ENCODE results near the gene OPRM1.

DNA sequence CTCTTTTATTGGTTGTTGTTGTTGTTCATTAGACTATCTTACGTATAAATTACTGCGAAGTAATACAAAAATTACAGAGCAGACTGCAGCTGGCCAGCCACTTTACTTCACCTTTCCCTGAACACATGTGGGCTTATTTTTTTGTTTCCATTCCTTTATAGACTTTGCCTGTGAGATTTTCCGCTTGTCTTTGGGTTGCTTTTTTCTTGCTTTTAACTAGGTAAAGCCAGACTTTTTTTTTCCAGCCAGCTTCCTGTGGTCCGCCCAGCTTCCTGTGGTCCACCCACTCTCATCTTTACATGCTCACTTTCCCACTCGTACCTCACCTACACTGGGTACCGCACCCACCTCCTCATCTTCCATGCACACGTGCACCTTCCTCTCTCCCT lies 238.6 kb downstream of the OPRM1 start:
- TF ChIP-seq, protein P1, sequence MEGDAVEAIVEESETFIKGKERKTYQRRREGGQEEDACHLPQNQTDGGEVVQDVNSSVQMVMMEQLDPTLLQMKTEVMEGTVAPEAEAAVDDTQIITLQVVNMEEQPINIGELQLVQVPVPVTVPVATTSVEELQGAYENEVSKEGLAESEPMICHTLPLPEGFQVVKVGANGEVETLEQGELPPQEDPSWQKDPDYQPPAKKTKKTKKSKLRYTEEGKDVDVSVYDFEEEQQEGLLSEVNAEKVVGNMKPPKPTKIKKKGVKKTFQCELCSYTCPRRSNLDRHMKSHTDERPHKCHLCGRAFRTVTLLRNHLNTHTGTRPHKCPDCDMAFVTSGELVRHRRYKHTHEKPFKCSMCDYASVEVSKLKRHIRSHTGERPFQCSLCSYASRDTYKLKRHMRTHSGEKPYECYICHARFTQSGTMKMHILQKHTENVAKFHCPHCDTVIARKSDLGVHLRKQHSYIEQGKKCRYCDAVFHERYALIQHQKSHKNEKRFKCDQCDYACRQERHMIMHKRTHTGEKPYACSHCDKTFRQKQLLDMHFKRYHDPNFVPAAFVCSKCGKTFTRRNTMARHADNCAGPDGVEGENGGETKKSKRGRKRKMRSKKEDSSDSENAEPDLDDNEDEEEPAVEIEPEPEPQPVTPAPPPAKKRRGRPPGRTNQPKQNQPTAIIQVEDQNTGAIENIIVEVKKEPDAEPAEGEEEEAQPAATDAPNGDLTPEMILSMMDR (IDR thresholded peaks at IDR 0.05): peak; percentile 19
- no peak for TF ChIP-seq EZH2 (IDR thresholded peaks at IDR 0.05; ENCODE audit: borderline replicate concordance, insufficient read depth, low read depth, low read length, poor library complexity, severe bottlenecking)
